ENCODE results near the gene SSBP1. TPM values are rescaled to one million over a fixed set of nuclear protein-coding genes. Genes with fewer than 3 reads are reported as not detected.
"Not testable (repeated sequence)": the region's sequence is repeated elsewhere in the genome, so short reads cannot be mapped to it uniquely, and the experiment has no call there.

The SSBP1 gene
- total RNA-seq, 1 experiment from 2014 or later, result 193 TPM

- intact Hi-C loops (cut with micrococcal nuclease; ENCODE audit: unreplicated experiment), result no loop called here
- H3K36me3 ChIP-seq (ENCODE audit: low read depth), result peaks cover 65% of the 10 kb centered on the region
- CTCF ChIA-PET, result interaction anchor here (0.8 kb wide), 1 partner anchor 79 kb away, joined by 3 read pairs; no protein-coding TSS in a partner anchor
- peaks cover 10% of the 10 kb centered on the region for H3F3A ChIP-seq (ENCODE audit: insufficient read depth, low read depth)
- H3K27me3 ChIP-seq (ENCODE audit: insufficient read depth, low read depth), result no peaks in the 10 kb centered on the region
- no peaks in the 10 kb centered on the region for H3K9me2 ChIP-seq (ENCODE audit: insufficient read depth)
- POLR2A ChIA-PET (ENCODE audit: unreplicated experiment), result no interaction called here
- no peak overlapping the region for H3K4me2 ChIP-seq
- H4K20me1 ChIP-seq (ENCODE audit: insufficient read depth), result peaks cover 10% of the 10 kb centered on the region
- H3K9me3 ChIP-seq (ENCODE audit: insufficient read depth, low read depth), result no peaks in the 10 kb centered on the region
- peaks cover 31% of the 10 kb centered on the region for H3K79me2 ChIP-seq (ENCODE audit: low read depth)
- H2AFZ ChIP-seq, result no peak overlapping the region
- no peak overlapping the region for H3K4me3 ChIP-seq
- BruUV-seq (replicated peaks), result no TSS peak
- DNase-seq, result no peak
- H3K27ac ChIP-seq, result no peak overlapping the region
- peaks cover 20% of the 10 kb centered on the region for H3K4me1 ChIP-seq (replicated peaks; ENCODE audit: insufficient read depth)
- no peak for TF ChIP-seq EZH2 (IDR thresholded peaks at IDR 0.05; ENCODE audit: low read depth)
- no peak for TF ChIP-seq CTCF (conservative IDR thresholded peaks at IDR 0.05)
These were observed 4.1 kb downstream of the SSBP1 start for GRCh38 chr7:141742229-141742628.

GRCh38 chr7:141744131-141744530 lies 6.0 kb downstream of the SSBP1 start:
- peaks cover 16% of the 10 kb centered on the region for H3K4me1 ChIP-seq (replicated peaks; ENCODE audit: insufficient read depth)
- H3K9me3 ChIP-seq (ENCODE audit: insufficient read depth, low read depth), result 0 out of 2 replicates have a peak, but pooled peaks cover 5% of the 10 kb centered on the region
- no TSS peak for BruUV-seq (replicated peaks)
- DNase-seq, result no peak
- H3K36me3 ChIP-seq (ENCODE audit: low read depth), result peaks cover 77% of the 10 kb centered on the region
- H3K9me2 ChIP-seq (ENCODE audit: insufficient read depth), result no peaks in the 10 kb centered on the region
- no peak overlapping the region for H3K4me2 ChIP-seq
- peaks cover 10% of the 10 kb centered on the region for H3F3A ChIP-seq (ENCODE audit: insufficient read depth, low read depth)
- H4K20me1 ChIP-seq (ENCODE audit: insufficient read depth), result peaks cover 14% of the 10 kb centered on the region
- no peaks in the 10 kb centered on the region for H3K27me3 ChIP-seq (ENCODE audit: insufficient read depth, low read depth)
- H3K79me2 ChIP-seq (ENCODE audit: low read depth), result peaks cover 21% of the 10 kb centered on the region
- no peak overlapping the region for H3K4me3 ChIP-seq
- TF ChIP-seq CTCF (conservative IDR thresholded peaks at IDR 0.05) (no peak), EZH2 (IDR thresholded peaks at IDR 0.05; ENCODE audit: low read depth) (no peak)
- intact Hi-C loops (cut with micrococcal nuclease; ENCODE audit: unreplicated experiment), result no loop called here
- ChIA-PET POLR2A (ENCODE audit: unreplicated experiment) (no interaction called here), CTCF (no interaction called here)
- H3K27ac ChIP-seq, result no peak overlapping the region
- no peak overlapping the region for H2AFZ ChIP-seq

GRCh38 chr7:141748396-141748795 lies 10.2 kb downstream of the SSBP1 start:
- no TSS peak for BruUV-seq (replicated peaks)
- no peak overlapping the region for H3K4me3 ChIP-seq
- no peaks in the 10 kb centered on the region for H3K9me2 ChIP-seq (ENCODE audit: insufficient read depth)
- H3K4me1 ChIP-seq (replicated peaks; ENCODE audit: insufficient read depth), result no peaks in the 10 kb centered on the region
- H3K36me3 ChIP-seq (ENCODE audit: low read depth), result peaks cover 89% of the 10 kb centered on the region
- no peak for DNase-seq
- no peak overlapping the region for H3K27ac ChIP-seq
- TF ChIP-seq EZH2 (IDR thresholded peaks at IDR 0.05; ENCODE audit: low read depth) (no peak), CTCF (conservative IDR thresholded peaks at IDR 0.05) (no peak)
- ChIA-PET CTCF (interaction anchor here (0.6 to 0.8 kb wide), 2 partner anchors 18 to 40 kb away, joined by 3 read pairs; no protein-coding TSS in a partner anchor), POLR2A (ENCODE audit: unreplicated experiment) (no interaction called here)
- H4K20me1 ChIP-seq (ENCODE audit: insufficient read depth), result peaks cover 9% of the 10 kb centered on the region
- no peaks in the 10 kb centered on the region for H3K79me2 ChIP-seq (ENCODE audit: low read depth)
- no peak overlapping the region for H3K4me2 ChIP-seq
- peaks cover 29% of the 10 kb centered on the region for H3K9me3 ChIP-seq (ENCODE audit: insufficient read depth, low read depth)
- intact Hi-C loops (cut with micrococcal nuclease; ENCODE audit: unreplicated experiment), result no loop called here
- peaks cover 10% of the 10 kb centered on the region; the same call in 1 of the 2 replicates for H3F3A ChIP-seq (ENCODE audit: insufficient read depth, low read depth)
- no peak overlapping the region for H2AFZ ChIP-seq
- H3K27me3 ChIP-seq (ENCODE audit: insufficient read depth, low read depth), result no peaks in the 10 kb centered on the region

- H3F3A ChIP-seq (ENCODE audit: insufficient read depth, low read depth); H3K27ac ChIP-seq; CTCF ChIA-PET; H3K27me3 ChIP-seq (ENCODE audit: insufficient read depth, low read depth); H3K4me1 ChIP-seq (replicated peaks; ENCODE audit: insufficient read depth); H3K9me2 ChIP-seq (ENCODE audit: insufficient read depth); POLR2A ChIA-PET (ENCODE audit: unreplicated experiment); H3K4me2 ChIP-seq; H4K20me1 ChIP-seq (ENCODE audit: insufficient read depth); H3K4me3 ChIP-seq; BruUV-seq (replicated peaks); H2AFZ ChIP-seq; H3K79me2 ChIP-seq (ENCODE audit: low read depth); intact Hi-C loops (cut with micrococcal nuclease; ENCODE audit: unreplicated experiment); DNase-seq: not testable (repeated sequence)
- peaks cover 59% of the 10 kb centered on the region for H3K36me3 ChIP-seq (ENCODE audit: low read depth)
- H3K9me3 ChIP-seq (ENCODE audit: insufficient read depth, low read depth), result peaks cover 29% of the 10 kb centered on the region
These were observed 13.7 kb downstream of the SSBP1 start for GRCh38 chr7:141751904-141752303.
